CD4-positive, alpha-beta memory T cell (primary cell): ENCODE measurements around the gene KIFC3. TPM values are rescaled to one million over a fixed set of nuclear protein-coding genes. Genes with fewer than 3 reads are reported as not detected.
"Not testable (repeated sequence)": the region's sequence is repeated elsewhere in the genome, so short reads cannot be mapped to it uniquely, and the experiment has no call there.

Source experiments
- CTCF ChIA-PET: fragments of 350-600 bp; sonication (Branson Sonifier 250); formaldehyde crosslinking; loops from one replicate; lab custom pipeline; 2021; ENCODE audit warnings: inconsistent platforms; ENCODE audit not compliant: partially characterized antibody; lab: Charles Lee
- POLR2A ChIA-PET: fragments of 350-600 bp; sonication (Branson Sonifier 250); formaldehyde crosslinking; loops from one replicate; lab custom pipeline; 2021; ENCODE audit not compliant: partially characterized antibody; lab: Charles Lee
- DNase-seq, 5 donors: peaks; one replicate each; pipeline versions ENCODE4 v3.0.0 to v3.0.0-alpha.2; 2020 to 2022; ENCODE audit warnings: mixed read lengths in 1 of 5
- H3K27ac ChIP-seq: one replicate; pipeline ENCODE4 v1.7.0; 2013; ENCODE audit warnings: low read depth, low read length
- H3K27me3 ChIP-seq: 2 replicates; pipeline ENCODE4 v1.7.0; 2013; ENCODE audit warnings: mild to moderate bottlenecking, low read length, moderate library complexity; ENCODE audit not compliant: insufficient read depth
- H3K36me3 ChIP-seq: 2 replicates; pipeline ENCODE4 v1.7.0; 2013; ENCODE audit warnings: mild to moderate bottlenecking, low read length, moderate library complexity; ENCODE audit not compliant: insufficient read depth
- H3K4me1 ChIP-seq: 2 replicates; pipeline ENCODE4 v1.7.0; 2013; ENCODE audit warnings: mild to moderate bottlenecking, low read length, moderate library complexity; ENCODE audit not compliant: insufficient read depth
- H3K4me3 ChIP-seq, 2 donors: one replicate each; pipeline ENCODE4 v1.7.0; 2013; ENCODE audit warnings: low read length in 2 of 2, mild to moderate bottlenecking in 1 of 2
- H3K9me3 ChIP-seq, 2 donors: one replicate each; pipeline ENCODE4 v1.7.0; 2013; ENCODE audit warnings: low read length in 2 of 2, control low read depth in 1 of 2; ENCODE audit not compliant: control insufficient read depth in 1 of 2
- H3K27ac Mint-ChIP-seq, 7 donors: one replicate each; pipeline ENCODE4 v1.8.0; 2020 to 2021; ENCODE audit warnings: mixed read lengths in 7 of 7, mild to moderate bottlenecking in 6 of 7, inconsistent platforms in 3 of 7, moderate library complexity in 3 of 7
- H3K27me3 Mint-ChIP-seq, 2 donors: one replicate each; pipeline ENCODE4 v1.8.0; 2020 to 2021; ENCODE audit warnings: mixed read lengths in 2 of 2
- H3K36me3 Mint-ChIP-seq, 2 donors: one replicate each; pipeline ENCODE4 v1.8.0; 2020 to 2021; ENCODE audit warnings: mixed read lengths in 2 of 2, inconsistent platforms in 1 of 2, mild to moderate bottlenecking in 1 of 2
- H3K4me1 Mint-ChIP-seq, 4 donors: one replicate each; pipeline ENCODE4 v1.8.0; 2020 to 2021; ENCODE audit warnings: mixed read lengths in 4 of 4, mild to moderate bottlenecking in 1 of 4
- H3K4me3 Mint-ChIP-seq, 8 donors: one replicate each; pipeline ENCODE4 v1.8.0; 2020 to 2021; ENCODE audit warnings: mixed read lengths in 8 of 8, mild to moderate bottlenecking in 7 of 8, moderate library complexity in 6 of 8, inconsistent platforms in 3 of 8
- H3K9me3 Mint-ChIP-seq, 8 donors: one replicate each; pipeline ENCODE4 v1.8.0; 2020 to 2021; ENCODE audit warnings: mixed read lengths in 8 of 8, mild to moderate bottlenecking in 5 of 8, inconsistent platforms in 3 of 8, moderate library complexity in 1 of 8
- intact Hi-C: fragments of 100-400 bp; cut with micrococcal nuclease; formaldehyde crosslinking; loops from one replicate; pipeline ENCODE4 v1.15.1; 2023
- polyA plus RNA-seq, 2 donors: library from polyadenylated mRNA; unstranded; fragments of 300-500 nt; fragmentation: Illumina TruSeq; gene quantifications; one replicate each; pipeline ENCODE4 v1.2.3, GENCODE V29; 2021
- total RNA-seq, 2 experiments: library from RNA; stranded (reverse); gene quantifications; one replicate each; pipeline ENCODE4 v1.2.3, GENCODE V29; 2021

KIFC3 gene
- total and polyA plus RNA-seq, 4 experiments from 2014 or later, result 1.6 to 1.9 TPM; not detected in 2

DNA sequence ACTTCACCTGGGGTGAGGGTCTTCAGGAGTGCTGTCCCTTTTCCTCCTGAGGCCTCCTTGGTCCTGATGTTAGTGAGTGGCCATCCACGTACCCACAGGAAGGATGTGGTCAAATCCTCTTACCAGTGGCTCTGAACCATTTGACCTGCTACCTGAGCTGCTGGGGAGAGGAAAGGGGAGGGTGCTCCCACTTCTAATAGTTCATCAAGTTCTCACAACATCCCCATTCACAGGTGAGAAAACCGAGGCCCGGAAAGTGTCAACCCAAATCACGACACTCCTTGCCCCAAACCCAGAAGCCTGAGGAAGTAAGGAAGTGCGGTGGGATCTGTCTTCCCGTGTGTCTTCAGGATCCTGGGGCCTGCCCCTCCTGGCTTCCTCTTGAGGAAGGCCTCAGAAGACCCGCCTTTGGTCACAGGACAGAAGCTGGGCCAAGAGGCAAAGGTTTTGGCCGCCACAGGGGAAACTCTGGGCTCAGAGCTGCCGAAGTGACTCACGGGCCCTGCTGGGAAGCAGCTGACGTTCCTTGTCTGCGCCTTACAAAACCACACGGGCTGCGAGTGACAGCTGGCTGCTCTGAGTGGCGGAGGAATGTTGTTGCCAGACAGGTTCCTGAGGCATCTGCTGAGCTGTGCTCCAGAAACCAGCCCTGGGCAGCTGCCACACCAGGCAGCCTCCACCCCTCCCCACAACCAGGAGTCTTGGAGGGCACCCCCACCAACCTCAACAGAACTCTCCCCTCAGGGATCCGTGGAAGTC is 13.9 kb upstream of the KIFC3 start:
- no peaks in the 10 kb centered on the region for H3K36me3 ChIP-seq
- no peaks in the 10 kb centered on the region for H3K9me3 ChIP-seq
- H3K4me1 Mint-ChIP-seq, result peaks cover 0 to 29% (median 8%) of the 10 kb centered on the region in 4 donors
- H3K27me3 Mint-ChIP-seq, result no peaks in the 10 kb centered on the region
- no peak overlapping the region for H3K4me3 ChIP-seq
- no peaks in the 10 kb centered on the region for H3K9me3 Mint-ChIP-seq
- H3K27ac ChIP-seq, result no peak overlapping the region
- ChIA-PET POLR2A (interaction anchor here (1.3 kb wide), 1 partner anchor 279 kb away, joined by 3 read pairs; no protein-coding TSS in a partner anchor), CTCF (interaction anchor here (1.2 kb wide), 1 partner anchor 83 kb away, joined by 3 read pairs; no protein-coding TSS in a partner anchor)
- H3K4me3 Mint-ChIP-seq, result peak overlapping the region in 2 of 8 donors; percentile 39 to 42
- no peaks in the 10 kb centered on the region for H3K36me3 Mint-ChIP-seq
- peaks cover 8% of the 10 kb centered on the region for H3K4me1 ChIP-seq
- DNase-seq, result peak in 2 of 5 donors; percentile 19 to 80
- H3K27me3 ChIP-seq, result no peaks in the 10 kb centered on the region
- intact Hi-C loops, result no loop called here
- H3K27ac Mint-ChIP-seq, result peak overlapping the region; percentile 22 to 85 (median 64)

- intact Hi-C loops, result no loop called here
- Mint-ChIP-seq H3K27me3 (no peaks in the 10 kb centered on the region), H3K27ac (no peak overlapping the region)
Measured at GRCh38 chr16:57814896-57815295, 12.6 kb upstream of the KIFC3 start.

DNA sequence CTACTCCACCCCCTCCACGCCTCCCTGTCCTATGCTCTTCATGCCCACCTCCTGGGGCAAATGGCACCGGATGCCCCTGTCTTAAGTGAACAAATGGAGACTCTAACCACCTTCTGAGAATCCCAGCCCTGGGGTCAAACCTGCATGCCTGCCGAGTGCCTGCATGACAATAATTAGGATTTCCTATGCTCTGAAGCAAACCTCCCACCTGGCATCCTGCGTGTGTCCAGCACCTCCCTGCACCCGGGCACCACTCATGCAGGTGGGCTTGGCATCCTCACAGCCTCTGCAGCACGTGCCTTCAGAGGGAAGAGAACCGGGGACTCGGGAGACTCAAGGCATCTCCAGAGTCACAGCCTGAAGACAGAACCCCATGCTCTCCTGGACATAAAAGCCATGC is 11.2 kb upstream of the KIFC3 start:
- no peak overlapping the region for H3K4me3 Mint-ChIP-seq
- no peaks in the 10 kb centered on the region for H3K9me3 Mint-ChIP-seq
- POLR2A ChIA-PET, result no interaction called here
- peaks cover 35% of the 10 kb centered on the region for H3K4me1 ChIP-seq
- no peaks in the 10 kb centered on the region for H3K27me3 ChIP-seq
- no peak overlapping the region for H3K27ac ChIP-seq
- CTCF ChIA-PET, result no interaction called here
- no peak overlapping the region for H3K4me3 ChIP-seq
- H3K4me1 Mint-ChIP-seq, result peaks cover 14 to 53% (median 27%) of the 10 kb centered on the region in 4 donors
- H3K27ac Mint-ChIP-seq, result no peak overlapping the region
- H3K27me3 Mint-ChIP-seq, result peaks cover 0 to 1% of the 10 kb centered on the region in 2 donors
- intact Hi-C loops, result no loop called here
- H3K36me3 ChIP-seq, result no peaks in the 10 kb centered on the region
- no peak for DNase-seq
- H3K9me3 ChIP-seq, result no peaks in the 10 kb centered on the region
- H3K36me3 Mint-ChIP-seq, result no peaks in the 10 kb centered on the region

More at GRCh38 chr16:57814896-57815295, 12.6 kb upstream of the KIFC3 start:
- no peaks in the 10 kb centered on the region for H3K36me3 ChIP-seq
- no peak overlapping the region for H3K4me3 Mint-ChIP-seq
- POLR2A ChIA-PET, result no interaction called here
- peak in 1 of 5 donors; percentile 35 for DNase-seq
- no peaks in the 10 kb centered on the region for H3K36me3 Mint-ChIP-seq
- peaks cover 9 to 41% (median 20%) of the 10 kb centered on the region in 4 donors for H3K4me1 Mint-ChIP-seq
- H3K9me3 Mint-ChIP-seq, result no peaks in the 10 kb centered on the region
- no peak overlapping the region for H3K27ac ChIP-seq
- H3K4me1 ChIP-seq, result peaks cover 21% of the 10 kb centered on the region
- no peaks in the 10 kb centered on the region for H3K9me3 ChIP-seq
- CTCF ChIA-PET, result interaction anchor here (0.8 kb wide), 1 partner anchor 67 kb away, joined by 3 read pairs; no protein-coding TSS in a partner anchor
- no peak overlapping the region for H3K4me3 ChIP-seq
- H3K27me3 ChIP-seq, result no peaks in the 10 kb centered on the region

DNA sequence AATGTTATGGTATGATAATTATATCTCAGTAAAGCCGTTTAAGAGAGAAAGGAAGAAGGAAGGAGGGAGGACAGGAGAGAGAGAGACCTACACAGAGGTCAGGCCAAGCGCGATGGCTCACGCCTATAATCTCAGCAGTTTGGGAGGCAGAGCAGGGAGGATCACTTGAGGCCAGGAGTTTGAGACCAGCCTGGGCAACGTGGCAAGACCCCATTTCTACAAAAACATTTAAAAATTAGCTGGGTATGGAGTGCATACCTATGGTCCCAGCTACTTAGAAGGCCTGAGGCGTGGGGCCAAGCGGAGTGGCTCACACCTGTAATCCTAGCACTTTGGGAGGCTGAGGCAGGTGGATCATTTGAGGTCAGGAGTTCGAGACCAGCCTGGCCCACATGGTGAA is 9.0 kb upstream of the KIFC3 start:
- H3K27me3 ChIP-seq, intact Hi-C loops, DNase-seq, H3K4me3 ChIP-seq, H3K9me3 Mint-ChIP-seq, H3K27me3 Mint-ChIP-seq, H3K4me3 Mint-ChIP-seq, H3K27ac ChIP-seq, H3K36me3 ChIP-seq, H3K36me3 Mint-ChIP-seq, H3K9me3 ChIP-seq: not testable (repeated sequence)
- Mint-ChIP-seq H3K4me1 (peaks cover 17 to 60% (median 29%) of the 10 kb centered on the region in 4 donors), H3K27ac (peak overlapping the region; percentile 43 to 94 (median 75))
- ChIA-PET CTCF (interaction anchor here (1.6 kb wide), 2 partner anchors 11 to 187 kb away, joined by 3 to 4 read pairs; no protein-coding TSS in a partner anchor), POLR2A (interaction anchor here (1.0 to 1.7 kb wide), 5 partner anchors 30 to 234 kb away, joined by 3 to 15 read pairs (median 3); partner anchors contain the start of gene KATNB1)
- peaks cover 42% of the 10 kb centered on the region for H3K4me1 ChIP-seq

- Mint-ChIP-seq H3K27ac (peak overlapping the region; percentile 83 to 94 (median 91)), H3K27me3 (peaks cover 2 to 7% of the 10 kb centered on the region in 2 donors), H3K4me1 (peaks cover 16 to 51% (median 25%) of the 10 kb centered on the region in 4 donors), H3K9me3 (no peaks in the 10 kb centered on the region), H3K36me3 (no peaks in the 10 kb centered on the region), H3K4me3 (peak overlapping the region in 7 of 8 donors; percentile 33 to 83 (median 67))
- Histone ChIP-seq H3K9me3 (no peaks in the 10 kb centered on the region), H3K27me3 (no peaks in the 10 kb centered on the region), H3K36me3 (no peaks in the 10 kb centered on the region), H3K4me1 (peaks cover 35% of the 10 kb centered on the region), H3K4me3 (peak overlapping the region in 1 of 2 donors; percentile 38), H3K27ac (peak overlapping the region; percentile 23)
- POLR2A ChIA-PET, result interaction anchor here (0.6 to 1.7 kb wide), 11 partner anchors 8 to 925 kb away, joined by 3 to 15 read pairs (median 4); partner anchors contain the start of genes CFAP20, HERPUD1, KATNB1 and KIFC3
- DNase-seq, result peak; percentile 73 to 91 (median 78)
- CTCF ChIA-PET, result interaction anchor here (0.7 to 1.6 kb wide), 6 partner anchors 9 to 234 kb away, joined by 3 to 8 read pairs (median 3); no protein-coding TSS in a partner anchor
- intact Hi-C loops, result no loop called here
Measured at GRCh38 chr16:57810197-57811031, 8.1 kb upstream of the KIFC3 start.

- H3K27me3 ChIP-seq, result no peaks in the 10 kb centered on the region
- Mint-ChIP-seq H3K4me3 (peak overlapping the region in 7 of 8 donors; percentile 33 to 83 (median 67)), H3K27ac (peak overlapping the region; percentile 83 to 94 (median 91)), H3K4me1 (peaks cover 16 to 46% (median 24%) of the 10 kb centered on the region in 4 donors), H3K36me3 (no peaks in the 10 kb centered on the region), H3K9me3 (no peaks in the 10 kb centered on the region), H3K27me3 (peaks cover 2 to 7% of the 10 kb centered on the region in 2 donors)
- H3K27ac ChIP-seq, result peak overlapping the region; percentile 23
- ChIA-PET POLR2A (interaction anchor here (1.0 to 1.7 kb wide), 10 partner anchors 7 to 878 kb away, joined by 3 to 15 read pairs (median 5); partner anchors contain the start of genes CFAP20, HERPUD1, KATNB1 and KIFC3), CTCF (interaction anchor here (0.7 to 1.6 kb wide), 7 partner anchors 9 to 233 kb away, joined by 3 to 8 read pairs (median 3); no protein-coding TSS in a partner anchor)
- peak overlapping the region in 1 of 2 donors; percentile 38 for H3K4me3 ChIP-seq
- no peaks in the 10 kb centered on the region for H3K9me3 ChIP-seq
- DNase-seq, result no peak
- intact Hi-C loops, result no loop called here
- H3K4me1 ChIP-seq, result peaks cover 34% of the 10 kb centered on the region
- no peaks in the 10 kb centered on the region for H3K36me3 ChIP-seq
Measured at GRCh38 chr16:57809276-57810196, 7.2 kb upstream of the KIFC3 start.
